Type B pancreatic cell (in vitro differentiated cells): ENCODE data around the gene PHETA1. TPM values are rescaled to one million over a fixed set of nuclear protein-coding genes. Genes with fewer than 3 reads are reported as not detected.
"Not testable (repeated sequence)": the region's sequence is repeated elsewhere in the genome, so short reads cannot be mapped to it uniquely, and the experiment has no call there.

ENCODE experiments used
- DNase-seq: peaks from one replicate; pipeline ENCODE4 v3.0.0; 2021; ENCODE audit warnings: mixed read lengths; ENCODE audit not compliant: unreplicated experiment; ENCODE audit errors: extremely low spot score
- H3K27ac Mint-ChIP-seq: 2 replicates; pipeline ENCODE4 v1.8.0; 2021; ENCODE audit warnings: mild to moderate bottlenecking, mixed read lengths
- H3K27me3 Mint-ChIP-seq: 2 replicates; pipeline ENCODE4 v1.8.0; 2021; ENCODE audit warnings: mixed read lengths
- H3K36me3 Mint-ChIP-seq: 2 replicates; pipeline ENCODE4 v1.8.0; 2021; ENCODE audit warnings: mixed read lengths
- H3K4me1 Mint-ChIP-seq: one replicate; pipeline ENCODE4 v1.8.0; 2021; ENCODE audit warnings: mixed read lengths; ENCODE audit not compliant: unreplicated experiment
- H3K4me3 Mint-ChIP-seq: 2 replicates; pipeline ENCODE4 v1.8.0; 2021; ENCODE audit warnings: mild to moderate bottlenecking, mixed read lengths
- H3K9me3 Mint-ChIP-seq: 2 replicates; pipeline ENCODE4 v1.8.0; 2021; ENCODE audit warnings: mixed read lengths
- CTCF ChIP-seq: fragments of 200-600 bp; sonication (generic); conservative IDR thresholded peaks from 2 replicates; pipeline ENCODE4 v1.5.0; 2021; ENCODE audit warnings: antibody characterized with exemption, mild to moderate bottlenecking
- total RNA-seq: library from RNA; stranded (reverse); gene quantifications from 2 replicates; pipeline ENCODE4 v1.2.1, GENCODE V29; 2021; ENCODE audit warnings: low replicate concordance

The PHETA1 gene
- total RNA-seq, 1 donor from 2014 or later: 25.5 TPM

GRCh38 chr12:111339321-111339938 is 29.5 kb downstream of the PHETA1 start:
- no peak overlapping the region for H3K27ac Mint-ChIP-seq
- no peak overlapping the region for H3K4me3 Mint-ChIP-seq
- H3K36me3 Mint-ChIP-seq: peaks cover 4% of the 10 kb centered on the region
- no peaks in the 10 kb centered on the region for H3K9me3 Mint-ChIP-seq
- H3K27me3 Mint-ChIP-seq: no peaks in the 10 kb centered on the region
- H3K4me1 Mint-ChIP-seq: no peaks in the 10 kb centered on the region
- no peak for TF ChIP-seq CTCF
- no peak for DNase-seq

DNA sequence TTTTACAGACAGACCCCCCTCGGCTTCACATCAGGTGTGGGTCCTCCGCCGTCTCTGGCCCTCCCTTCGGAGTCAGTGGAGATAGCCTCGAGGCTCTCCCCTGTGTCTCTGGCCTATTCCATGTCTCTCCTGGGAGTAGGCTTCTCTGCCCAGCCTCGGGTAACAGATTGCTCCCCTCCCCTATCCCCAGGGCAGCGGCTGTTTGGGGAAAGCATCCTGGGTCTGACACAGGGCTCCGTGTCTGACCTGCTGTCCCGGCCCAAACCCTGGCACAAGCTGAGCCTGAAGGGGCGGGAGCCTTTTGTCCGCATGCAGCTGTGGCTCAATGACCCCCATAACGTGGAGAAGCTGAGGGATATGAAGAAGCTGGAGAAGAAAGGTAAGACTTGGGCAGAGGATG is 30.8 kb downstream of the PHETA1 start:
- Mint-ChIP-seq H3K36me3 (no peaks in the 10 kb centered on the region), H3K4me3 (no peak overlapping the region), H3K27me3 (no peaks in the 10 kb centered on the region), H3K27ac (no peak overlapping the region), H3K9me3 (no peaks in the 10 kb centered on the region), H3K4me1 (no peaks in the 10 kb centered on the region)
- no peak for TF ChIP-seq CTCF
- no peak for DNase-seq

DNA sequence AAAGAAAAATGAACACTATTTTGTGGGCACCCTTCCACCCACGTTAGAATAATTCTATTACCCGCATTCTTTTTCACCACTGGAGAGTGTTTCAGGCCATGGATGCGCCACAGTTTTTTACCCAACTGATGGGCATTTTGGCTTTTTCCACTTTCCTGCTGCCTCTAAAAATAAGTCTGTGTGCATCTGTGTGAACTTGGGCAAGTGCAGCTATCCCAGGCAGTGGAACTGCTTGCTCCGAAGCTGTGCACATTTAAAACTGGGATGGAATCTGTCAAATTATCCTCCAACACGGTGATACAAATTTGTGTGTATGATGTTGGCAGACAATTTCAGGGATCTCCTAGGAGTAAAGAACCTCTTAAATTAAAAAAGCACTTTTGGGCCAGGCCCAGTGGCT is 31.5 kb downstream of the PHETA1 start:
- DNase-seq: no peak
- no peak overlapping the region for H3K27ac Mint-ChIP-seq
- H3K4me3 Mint-ChIP-seq: no peak overlapping the region
- H3K27me3 Mint-ChIP-seq: no peaks in the 10 kb centered on the region
- H3K4me1 Mint-ChIP-seq: no peaks in the 10 kb centered on the region
- H3K9me3 Mint-ChIP-seq: no peaks in the 10 kb centered on the region
- no peaks in the 10 kb centered on the region for H3K36me3 Mint-ChIP-seq
- TF ChIP-seq CTCF: no peak

GRCh38 chr12:111336411-111336810 is 32.5 kb downstream of the PHETA1 start:
- H3K4me3 Mint-ChIP-seq, H3K36me3 Mint-ChIP-seq, H3K27me3 Mint-ChIP-seq: not testable (repeated sequence)

DNA sequence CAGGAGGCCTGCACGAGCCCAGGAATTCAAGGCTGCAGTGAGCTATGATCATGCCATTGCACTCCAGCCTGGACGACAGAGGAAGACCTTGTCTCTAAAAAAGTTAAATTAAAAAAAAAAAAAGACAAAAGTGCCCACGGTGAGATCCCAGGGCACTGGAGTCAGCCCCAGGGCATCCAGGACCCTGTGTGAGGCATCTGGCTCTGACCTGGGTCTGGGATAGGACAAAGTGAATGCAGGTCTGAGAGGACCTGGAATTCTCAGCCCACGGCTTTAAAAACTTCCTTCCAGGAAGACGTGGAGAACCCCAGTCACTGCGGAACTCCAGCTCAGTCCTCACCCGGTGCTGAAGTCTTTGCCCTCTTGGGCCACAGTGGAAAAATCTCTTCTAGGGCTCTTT is 33.1 kb downstream of the PHETA1 start:
- TF ChIP-seq CTCF: no peak

More at GRCh38 chr12:111336411-111336810, 32.5 kb downstream of the PHETA1 start:
- H3K4me1 Mint-ChIP-seq, H3K27ac Mint-ChIP-seq, DNase-seq, H3K9me3 Mint-ChIP-seq: not testable (repeated sequence)

DNA sequence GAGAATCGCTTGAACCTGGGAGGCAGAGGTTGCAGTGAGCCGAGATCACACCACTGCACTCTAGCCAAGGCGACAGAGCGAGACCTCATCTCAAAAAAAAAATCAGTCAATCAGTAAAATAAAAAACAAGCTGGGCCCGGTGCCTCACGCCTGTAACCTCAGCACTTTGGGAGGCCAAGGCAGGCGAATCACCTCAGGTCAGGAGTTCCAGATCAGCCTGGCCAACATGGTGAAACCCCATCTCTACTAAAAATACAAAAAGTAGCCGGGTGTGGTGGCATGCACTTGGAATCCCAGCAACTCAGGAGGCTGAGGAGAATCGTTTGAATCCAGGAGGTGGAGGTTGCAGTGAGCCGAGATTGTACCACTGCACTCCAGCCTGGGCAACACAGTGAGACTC is 33.6 kb downstream of the PHETA1 start:
- not testable (repeated sequence) for H3K4me3 Mint-ChIP-seq, DNase-seq, H3K27me3 Mint-ChIP-seq, H3K27ac Mint-ChIP-seq, H3K9me3 Mint-ChIP-seq, H3K36me3 Mint-ChIP-seq, H3K4me1 Mint-ChIP-seq

More for the DNA sequence above, 33.1 kb downstream of the PHETA1 start:
- H3K27me3 Mint-ChIP-seq: no peaks in the 10 kb centered on the region
- DNase-seq: no peak
- H3K36me3 Mint-ChIP-seq: no peaks in the 10 kb centered on the region
- H3K9me3 Mint-ChIP-seq: no peaks in the 10 kb centered on the region
- no peak overlapping the region for H3K4me3 Mint-ChIP-seq
- no peak overlapping the region for H3K27ac Mint-ChIP-seq
- no peaks in the 10 kb centered on the region for H3K4me1 Mint-ChIP-seq
